HepG2 (cell line): ENCODE measurements around the gene CNPY4. TPM values are rescaled to one million over a fixed set of nuclear protein-coding genes. Genes with fewer than 3 reads are reported as not detected.

Source experiments
- CENPX ChIP-seq: sonication (generic); formaldehyde crosslinking; IDR thresholded peaks from 2 replicates; pipeline ENCODE4 v1.9.0; 2021; ENCODE audit warnings: mild to moderate bottlenecking, missing genetic modification reagents, moderate library complexity
- HIVEP1 ChIP-seq: sonication (generic); formaldehyde crosslinking; IDR thresholded peaks from 2 replicates; pipeline ENCODE4 v1.4.0; 2020; ENCODE audit warnings: mild to moderate bottlenecking, missing genetic modification reagents
- HNF4G ChIP-seq, 2 experiments: sonication (generic) in 1 of 2; formaldehyde crosslinking in 1 of 2; IDR thresholded peaks; 2 replicates each; pipeline versions ENCODE4 v1.4.0 to v1.6.1; 2011 to 2020; ENCODE audit warnings: borderline replicate concordance in 2 of 2, low read depth in 2 of 2, mild to moderate bottlenecking in 2 of 2, low read length in 1 of 2, missing genetic modification reagents in 1 of 2, moderate library complexity in 1 of 2
- KLF16 ChIP-seq, 2 experiments: sonication (generic) in 1 of 2; formaldehyde crosslinking in 1 of 2; IDR thresholded peaks; 2 replicates each; pipeline versions ENCODE4 v1.6.1 to v1.8.0; 2016 to 2023; ENCODE audit warnings: missing genetic modification reagents in 2 of 2, missing compliant biosample characterization in 1 of 2
- MBNL3 ChIP-seq: fragments of 250-450 bp; sonication (Bioruptor Pico); conservative IDR thresholded peaks from 2 replicates; pipeline ENCODE4 v1.8.0; 2022; ENCODE audit warnings: mild to moderate bottlenecking, inconsistent platforms
- NAIF1 ChIP-seq: sonication (generic); formaldehyde crosslinking; IDR thresholded peaks from 2 replicates; pipeline ENCODE4 v1.5.0; 2020; ENCODE audit warnings: mild to moderate bottlenecking, missing genetic modification reagents, borderline replicate concordance
- NFE2L1 ChIP-seq: sonication (generic); formaldehyde crosslinking; IDR thresholded peaks from 2 replicates; pipeline ENCODE4 v1.4.0; 2020; ENCODE audit warnings: missing genetic modification reagents, mild to moderate bottlenecking, borderline replicate concordance
- THAP11 ChIP-seq: IDR thresholded peaks from 2 replicates; pipeline ENCODE4 v1.6.1; 2016; ENCODE audit warnings: missing biosample characterization, missing genetic modification reagents
- ZNF101 ChIP-seq: sonication (generic); formaldehyde crosslinking; IDR thresholded peaks from 2 replicates; pipeline ENCODE4 v1.4.0; 2020; ENCODE audit warnings: mild to moderate bottlenecking, low read depth, missing genetic modification reagents, borderline replicate concordance
- ZNF709 ChIP-seq: sonication (generic); formaldehyde crosslinking; IDR thresholded peaks from 2 replicates; pipeline ENCODE4 v1.5.0; 2020; ENCODE audit warnings: mild to moderate bottlenecking, missing genetic modification reagents
- polyA plus RNA-seq, 8 experiments: library from polyadenylated mRNA; depleted of rRNA in 3 of 8; stranded (reverse) in 7 of 8; unstranded in 1 of 8; fragments of >200 nt; fragmentation: Illumina TruSeq in 4 of 8; extraction: Trizol in 4 of 8; gene quantifications; 2 replicates each; pipeline versions ENCODE4 v1.2.1 to v1.2.3, GENCODE V29; 2011 to 2016; ENCODE audit warnings: low read depth in 4 of 8, missing spikeins in 1 of 8, mixed read lengths in 1 of 8; ENCODE audit not compliant: insufficient read depth in 1 of 8
- total RNA-seq, 5 experiments: library from RNA; depleted of rRNA; stranded (reverse); fragments of >200 nt; fragmentation: Illumina TruSeq; extraction: Trizol; gene quantifications; 2 replicates each; pipeline ENCODE4 v1.2.3, GENCODE V29; 2016; ENCODE audit warnings: low read depth in 1 of 5
- TF ChIP-seq, protein P1 (sequence below), 2 experiments: sonication (generic) in 1 of 2; formaldehyde crosslinking in 1 of 2; IDR thresholded peaks; 2 replicates each; pipeline versions ENCODE4 v1.4.0 to v1.6.1; 2016 to 2020; ENCODE audit warnings: borderline replicate concordance in 1 of 2, low read depth in 1 of 2, mild to moderate bottlenecking in 1 of 2, missing genetic modification reagents in 1 of 2
- TF ChIP-seq, protein P2 (sequence below): sonication (generic); formaldehyde crosslinking; IDR thresholded peaks from 2 replicates; pipeline ENCODE4 v1.9.0; 2021; ENCODE audit warnings: missing genetic modification reagents, borderline replicate concordance
- TF ChIP-seq, protein P3 (sequence below): IDR thresholded peaks from 2 replicates; pipeline ENCODE4 v1.6.1; 2016; ENCODE audit warnings: low read depth, borderline replicate concordance
- TF ChIP-seq, protein P4 (sequence below): sonication (generic); formaldehyde crosslinking; conservative IDR thresholded peaks from 2 replicates; pipeline ENCODE4 v1.4.0; 2020; ENCODE audit warnings: mild to moderate bottlenecking, missing genetic modification reagents, moderate library complexity

The CNPY4 gene
- total and polyA plus RNA-seq, 2 of the 13 experiments (the other 11 are each of a cell fraction or from before 2014, with no cell fraction given): 6.2 to 12.7 TPM

DNA sequence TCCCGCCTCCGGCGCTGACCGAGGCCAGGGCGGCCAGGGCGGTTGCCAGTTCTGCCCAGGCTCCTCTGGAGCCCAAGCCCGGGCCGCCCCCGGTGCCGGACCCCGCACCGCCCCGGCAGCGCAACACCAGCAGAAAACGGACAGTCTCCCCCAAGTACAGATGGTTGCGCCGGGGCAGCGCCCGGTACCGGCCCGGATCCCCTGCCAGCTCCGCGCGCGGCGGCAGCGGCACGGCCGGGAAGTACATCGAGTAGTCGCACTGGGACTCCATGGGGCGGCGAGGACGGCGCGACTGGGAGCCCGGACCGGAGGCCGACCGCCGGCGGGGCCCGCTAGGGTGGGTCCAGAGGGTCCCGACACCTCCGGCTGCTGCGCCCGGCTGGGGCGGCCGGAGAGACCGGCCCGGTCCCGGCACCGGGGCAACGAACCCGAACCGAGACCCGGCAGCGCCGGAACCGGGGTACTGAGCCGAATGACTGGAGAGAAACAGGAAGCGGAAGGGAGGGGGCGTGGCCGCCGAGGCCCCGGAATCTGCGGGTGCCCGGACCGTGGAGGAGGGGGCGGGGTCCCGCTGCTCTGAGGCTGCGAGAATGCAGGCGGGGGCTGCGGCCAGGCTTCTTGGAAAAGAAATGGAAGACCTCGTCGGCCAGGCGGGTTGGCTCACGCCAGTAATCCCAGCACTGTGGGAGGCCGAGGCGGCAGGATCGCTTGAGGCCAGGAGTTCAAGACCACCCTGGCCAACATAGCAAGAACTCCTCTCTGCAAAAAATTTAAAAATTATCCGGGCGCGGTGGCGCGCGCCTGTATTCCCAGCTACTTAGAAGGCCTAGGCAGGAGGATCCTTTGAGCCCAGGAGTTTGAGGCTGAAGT is 39.0 kb downstream of the CNPY4 start, which contains the start of gene TRAPPC14 (continued):
- TF ChIP-seq CENPX (CRISPR knock-in tag): no peak
- TF ChIP-seq, protein P1, sequence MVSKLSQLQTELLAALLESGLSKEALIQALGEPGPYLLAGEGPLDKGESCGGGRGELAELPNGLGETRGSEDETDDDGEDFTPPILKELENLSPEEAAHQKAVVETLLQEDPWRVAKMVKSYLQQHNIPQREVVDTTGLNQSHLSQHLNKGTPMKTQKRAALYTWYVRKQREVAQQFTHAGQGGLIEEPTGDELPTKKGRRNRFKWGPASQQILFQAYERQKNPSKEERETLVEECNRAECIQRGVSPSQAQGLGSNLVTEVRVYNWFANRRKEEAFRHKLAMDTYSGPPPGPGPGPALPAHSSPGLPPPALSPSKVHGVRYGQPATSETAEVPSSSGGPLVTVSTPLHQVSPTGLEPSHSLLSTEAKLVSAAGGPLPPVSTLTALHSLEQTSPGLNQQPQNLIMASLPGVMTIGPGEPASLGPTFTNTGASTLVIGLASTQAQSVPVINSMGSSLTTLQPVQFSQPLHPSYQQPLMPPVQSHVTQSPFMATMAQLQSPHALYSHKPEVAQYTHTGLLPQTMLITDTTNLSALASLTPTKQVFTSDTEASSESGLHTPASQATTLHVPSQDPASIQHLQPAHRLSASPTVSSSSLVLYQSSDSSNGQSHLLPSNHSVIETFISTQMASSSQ (IDR thresholded peaks at IDR 0.05; ENCODE audit: low read depth): no peak
- TF ChIP-seq, protein P1 (CRISPR knock-in tag; IDR thresholded peaks at IDR 0.05; ENCODE audit: borderline replicate concordance): peak; percentile 51; the same call in 1 of the 2 replicates
- TF ChIP-seq HNF4G (IDR thresholded peaks at IDR 0.05; ENCODE audit: borderline replicate concordance, low read depth, low read length): no peak
- TF ChIP-seq HNF4G (CRISPR knock-in tag; IDR thresholded peaks at IDR 0.05; ENCODE audit: borderline replicate concordance, low read depth): no peak
- TF ChIP-seq, protein P2, sequence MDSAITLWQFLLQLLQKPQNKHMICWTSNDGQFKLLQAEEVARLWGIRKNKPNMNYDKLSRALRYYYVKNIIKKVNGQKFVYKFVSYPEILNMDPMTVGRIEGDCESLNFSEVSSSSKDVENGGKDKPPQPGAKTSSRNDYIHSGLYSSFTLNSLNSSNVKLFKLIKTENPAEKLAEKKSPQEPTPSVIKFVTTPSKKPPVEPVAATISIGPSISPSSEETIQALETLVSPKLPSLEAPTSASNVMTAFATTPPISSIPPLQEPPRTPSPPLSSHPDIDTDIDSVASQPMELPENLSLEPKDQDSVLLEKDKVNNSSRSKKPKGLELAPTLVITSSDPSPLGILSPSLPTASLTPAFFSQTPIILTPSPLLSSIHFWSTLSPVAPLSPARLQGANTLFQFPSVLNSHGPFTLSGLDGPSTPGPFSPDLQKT (CRISPR knock-in tag): no peak
- TF ChIP-seq, protein P3, sequence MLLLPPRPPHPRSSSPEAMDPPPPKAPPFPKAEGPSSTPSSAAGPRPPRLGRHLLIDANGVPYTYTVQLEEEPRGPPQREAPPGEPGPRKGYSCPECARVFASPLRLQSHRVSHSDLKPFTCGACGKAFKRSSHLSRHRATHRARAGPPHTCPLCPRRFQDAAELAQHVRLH (CRISPR knock-in tag): no peak
- TF ChIP-seq ZNF101 (CRISPR knock-in tag): 0 out of 2 replicates have a peak, but pooled peaks have one; percentile 74
- TF ChIP-seq ZNF709 (CRISPR knock-in tag): peak; percentile 46; the same call in 1 of the 2 replicates
- no peak for TF ChIP-seq MBNL3
- no peak for TF ChIP-seq NFE2L1 (CRISPR knock-in tag)
- no peak for TF ChIP-seq NAIF1 (CRISPR knock-in tag)
- peak; percentile 86 for TF ChIP-seq THAP11 (CRISPR knock-in tag)
- TF ChIP-seq, protein P4, sequence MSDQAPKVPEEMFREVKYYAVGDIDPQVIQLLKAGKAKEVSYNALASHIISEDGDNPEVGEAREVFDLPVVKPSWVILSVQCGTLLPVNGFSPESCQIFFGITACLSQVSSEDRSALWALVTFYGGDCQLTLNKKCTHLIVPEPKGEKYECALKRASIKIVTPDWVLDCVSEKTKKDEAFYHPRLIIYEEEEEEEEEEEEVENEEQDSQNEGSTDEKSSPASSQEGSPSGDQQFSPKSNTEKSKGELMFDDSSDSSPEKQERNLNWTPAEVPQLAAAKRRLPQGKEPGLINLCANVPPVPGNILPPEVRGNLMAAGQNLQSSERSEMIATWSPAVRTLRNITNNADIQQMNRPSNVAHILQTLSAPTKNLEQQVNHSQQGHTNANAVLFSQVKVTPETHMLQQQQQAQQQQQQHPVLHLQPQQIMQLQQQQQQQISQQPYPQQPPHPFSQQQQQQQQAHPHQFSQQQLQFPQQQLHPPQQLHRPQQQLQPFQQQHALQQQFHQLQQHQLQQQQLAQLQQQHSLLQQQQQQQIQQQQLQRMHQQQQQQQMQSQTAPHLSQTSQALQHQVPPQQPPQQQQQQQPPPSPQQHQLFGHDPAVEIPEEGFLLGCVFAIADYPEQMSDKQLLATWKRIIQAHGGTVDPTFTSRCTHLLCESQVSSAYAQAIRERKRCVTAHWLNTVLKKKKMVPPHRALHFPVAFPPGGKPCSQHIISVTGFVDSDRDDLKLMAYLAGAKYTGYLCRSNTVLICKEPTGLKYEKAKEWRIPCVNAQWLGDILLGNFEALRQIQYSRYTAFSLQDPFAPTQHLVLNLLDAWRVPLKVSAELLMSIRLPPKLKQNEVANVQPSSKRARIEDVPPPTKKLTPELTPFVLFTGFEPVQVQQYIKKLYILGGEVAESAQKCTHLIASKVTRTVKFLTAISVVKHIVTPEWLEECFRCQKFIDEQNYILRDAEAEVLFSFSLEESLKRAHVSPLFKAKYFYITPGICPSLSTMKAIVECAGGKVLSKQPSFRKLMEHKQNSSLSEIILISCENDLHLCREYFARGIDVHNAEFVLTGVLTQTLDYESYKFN (CRISPR knock-in tag): peak; percentile 45
- TF ChIP-seq KLF16 (CRISPR knock-in tag; IDR thresholded peaks at IDR 0.05): peak in 1 of 2 experiments; percentile 81; a peak in 2 of 4 replicates
- TF ChIP-seq HIVEP1 (CRISPR knock-in tag): peak; percentile 32; the same call in 1 of the 2 replicates
